GM20431 (cell line): ENCODE data around the gene CTSW.
"Not testable (repeated sequence)": the region's sequence is repeated elsewhere in the genome, so short reads cannot be mapped to it uniquely, and the experiment has no call there.

Experiments
- in situ Hi-C: fragments of 300-500 bp; cut with MseI, MboI; formaldehyde crosslinking; loops from one replicate; pipeline ENCODE4 v1.15.0; 2020; ENCODE audit warnings: low sequenced_read_pairs; ENCODE audit not compliant: unreplicated experiment

CTSW gene, protein sequence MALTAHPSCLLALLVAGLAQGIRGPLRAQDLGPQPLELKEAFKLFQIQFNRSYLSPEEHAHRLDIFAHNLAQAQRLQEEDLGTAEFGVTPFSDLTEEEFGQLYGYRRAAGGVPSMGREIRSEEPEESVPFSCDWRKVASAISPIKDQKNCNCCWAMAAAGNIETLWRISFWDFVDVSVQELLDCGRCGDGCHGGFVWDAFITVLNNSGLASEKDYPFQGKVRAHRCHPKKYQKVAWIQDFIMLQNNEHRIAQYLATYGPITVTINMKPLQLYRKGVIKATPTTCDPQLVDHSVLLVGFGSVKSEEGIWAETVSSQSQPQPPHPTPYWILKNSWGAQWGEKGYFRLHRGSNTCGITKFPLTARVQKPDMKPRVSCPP

DNA sequence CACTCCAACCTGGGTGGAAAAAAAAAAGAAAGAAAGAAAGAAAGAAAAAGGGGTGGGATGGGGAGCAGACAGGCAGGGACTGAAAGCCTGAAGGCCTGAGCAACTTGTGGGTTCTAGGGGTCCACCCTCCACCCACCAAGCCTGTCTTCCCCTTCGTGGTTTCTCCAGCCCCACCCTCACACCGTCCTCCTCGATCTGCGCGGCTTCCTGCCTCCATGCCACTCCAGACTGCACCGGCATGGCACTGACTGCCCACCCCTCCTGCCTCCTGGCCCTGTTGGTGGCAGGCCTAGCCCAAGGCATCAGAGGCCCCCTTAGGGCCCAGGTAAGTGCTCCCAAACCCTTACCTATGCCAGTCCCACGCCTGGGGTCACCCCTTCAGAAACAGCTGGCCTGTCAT lies at the start of gene CTSW:
TSS of gene CTSW (plus strand) at position 221 of the 400 bp plus-strand sequence. CDS start at position 239, 18 bp downstream.
- in situ Hi-C loops: loop anchor here (5.0 kb wide), 1 partner anchor 108 kb away; no protein-coding TSS in a partner anchor

DNA sequence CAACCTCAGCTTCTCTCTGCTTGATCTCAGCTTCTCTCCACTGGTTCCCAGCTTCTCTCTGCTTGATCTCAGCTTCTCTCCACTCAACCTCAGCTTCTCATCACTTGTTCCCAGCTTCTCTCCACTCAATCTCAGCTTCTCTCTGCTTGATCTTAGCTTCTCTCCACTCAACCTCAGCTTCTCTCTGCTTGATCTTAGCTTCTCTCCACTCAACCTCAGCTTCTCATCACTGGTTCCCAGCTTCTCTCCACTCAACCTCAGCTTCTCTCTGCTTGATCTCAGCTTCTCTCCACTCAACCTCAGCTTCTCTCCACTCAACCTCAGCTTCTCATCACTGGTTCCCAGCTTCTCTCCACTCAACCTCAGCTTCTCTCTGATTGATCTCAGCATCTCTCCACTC lies 47.4 kb upstream of the CTSW start:
- in situ Hi-C loops: not testable (repeated sequence)

DNA sequence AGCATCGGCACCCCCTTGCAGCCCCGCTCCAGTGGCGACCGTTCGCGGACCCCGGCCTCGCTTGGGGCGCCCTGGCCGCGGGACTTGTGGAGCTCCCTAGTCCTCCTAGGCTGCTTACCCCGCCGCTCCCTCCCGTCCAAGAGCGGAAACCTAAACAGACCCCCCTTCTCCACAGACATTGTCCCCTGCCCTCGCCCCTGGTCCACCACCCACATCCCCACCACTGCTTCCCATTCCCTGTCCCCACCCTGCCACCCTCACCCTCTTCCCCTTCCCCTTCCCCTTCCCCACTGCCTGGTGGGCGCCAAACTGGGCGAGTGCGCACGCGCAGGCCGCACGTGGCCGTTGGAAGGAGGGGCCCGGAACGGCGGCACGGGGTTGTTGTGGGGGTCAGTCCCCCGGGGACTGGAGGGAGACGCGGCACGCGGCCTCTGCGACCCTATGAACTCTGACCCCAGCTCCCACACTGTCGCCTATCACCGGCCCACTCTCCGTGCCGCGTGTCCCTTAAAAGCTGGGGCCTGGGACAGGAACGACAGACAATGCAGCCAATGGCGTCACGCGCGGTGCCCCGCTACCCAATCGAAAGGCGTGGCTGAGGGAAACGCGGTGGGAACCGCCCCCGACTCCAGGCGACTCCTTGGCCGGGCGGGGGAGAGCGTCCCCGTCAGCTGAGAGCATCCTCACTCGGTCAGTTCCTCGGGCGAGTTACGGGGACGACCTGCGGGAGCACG lies 46.2 kb upstream of the CTSW start, which contains the start of gene SNX32:
TSS of gene SNX32 (plus strand) at position 667 of the 734 bp plus-strand sequence. CDS start 103 bp downstream, outside the sequence.
- in situ Hi-C loops: no loop called here

DNA sequence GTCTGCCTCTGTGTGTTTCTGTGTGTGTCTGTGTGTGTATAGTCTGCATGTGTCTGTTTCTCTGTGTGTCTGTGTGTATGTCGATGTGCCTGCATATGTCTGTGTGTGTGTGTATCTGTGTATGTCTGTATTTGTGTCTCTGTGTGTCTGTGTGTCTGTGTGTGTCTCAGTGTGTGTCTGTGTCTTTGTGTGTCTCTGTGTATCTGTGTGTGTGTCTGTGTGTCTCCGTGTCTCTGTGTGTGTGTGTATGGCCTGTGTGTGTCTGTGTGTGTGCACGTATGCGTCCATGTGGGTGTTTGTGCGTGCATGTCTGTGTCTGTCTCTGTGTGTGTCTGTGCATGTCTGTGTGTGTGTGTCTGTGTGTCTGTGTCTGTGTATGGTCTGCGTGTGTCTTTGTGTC lies 45.4 kb upstream of the CTSW start:
- in situ Hi-C loops: no loop called here

DNA sequence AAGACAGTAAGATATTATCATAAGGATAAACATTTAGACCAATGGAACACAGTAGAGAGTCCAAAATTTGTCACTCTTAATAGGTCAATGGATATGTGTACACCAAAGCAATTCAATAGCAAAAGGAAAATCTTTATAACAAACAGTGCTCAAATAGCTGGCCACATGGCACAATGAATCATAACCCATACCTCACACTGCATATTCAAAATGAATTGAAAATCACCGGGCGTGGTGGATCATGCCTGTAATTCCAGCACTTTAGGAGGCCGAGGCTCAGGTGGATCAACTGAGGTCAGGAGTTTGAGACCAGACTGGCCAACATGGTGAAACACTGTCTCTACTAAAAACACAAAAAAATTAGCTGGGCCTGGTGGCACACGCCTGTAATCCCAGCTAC lies 37.5 kb upstream of the CTSW start:
- in situ Hi-C loops: no loop called here

DNA sequence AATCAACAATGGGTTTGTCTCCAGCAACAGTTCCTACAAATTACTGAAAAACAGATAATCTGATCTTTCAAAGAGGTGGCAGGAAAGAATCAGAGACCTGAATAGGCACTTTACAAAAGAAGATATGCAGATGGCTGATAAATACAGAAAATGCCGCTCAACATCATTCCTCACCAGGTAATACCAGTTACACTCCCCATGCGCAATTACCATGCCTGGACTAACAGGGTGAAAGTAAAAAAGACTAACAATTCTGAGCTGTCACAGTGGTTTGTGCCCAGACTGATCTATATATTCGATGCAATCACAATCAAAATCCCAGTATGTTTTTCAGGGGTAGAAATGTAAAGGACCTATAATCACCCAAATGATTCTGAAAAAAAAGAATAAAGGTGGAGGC lies 35.8 kb upstream of the CTSW start:
- in situ Hi-C loops: no loop called here

DNA sequence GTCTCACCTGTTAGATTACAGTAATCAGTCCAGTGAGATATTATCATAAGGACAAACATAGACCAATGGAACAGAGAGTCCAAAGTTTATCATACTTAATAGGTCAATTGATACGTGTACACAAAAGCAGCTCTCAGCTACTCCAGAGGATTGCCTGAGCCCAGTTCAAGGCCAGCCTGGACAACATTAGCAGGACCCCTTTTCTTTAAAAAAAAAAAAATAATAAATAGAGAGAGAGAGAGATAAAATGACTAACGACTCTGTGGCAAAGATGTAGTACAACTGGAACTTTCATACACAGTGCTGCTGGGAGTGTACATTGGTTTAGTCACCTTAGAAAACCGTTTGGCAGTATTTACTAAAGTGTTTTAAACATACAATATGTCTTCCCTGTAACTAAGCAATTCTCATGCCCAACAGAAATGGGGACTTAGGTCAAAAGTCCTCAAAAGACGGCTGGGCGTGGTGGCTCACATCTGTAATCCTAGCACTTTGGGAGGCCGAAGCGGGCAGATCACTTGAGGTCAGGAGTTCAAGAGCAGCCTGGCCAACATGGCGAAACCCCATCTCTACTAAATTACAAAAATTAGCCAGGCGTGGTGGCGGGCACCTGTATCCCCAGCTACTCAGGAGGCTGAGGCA lies 35.3 kb upstream of the CTSW start:
- in situ Hi-C loops: no loop called here

DNA sequence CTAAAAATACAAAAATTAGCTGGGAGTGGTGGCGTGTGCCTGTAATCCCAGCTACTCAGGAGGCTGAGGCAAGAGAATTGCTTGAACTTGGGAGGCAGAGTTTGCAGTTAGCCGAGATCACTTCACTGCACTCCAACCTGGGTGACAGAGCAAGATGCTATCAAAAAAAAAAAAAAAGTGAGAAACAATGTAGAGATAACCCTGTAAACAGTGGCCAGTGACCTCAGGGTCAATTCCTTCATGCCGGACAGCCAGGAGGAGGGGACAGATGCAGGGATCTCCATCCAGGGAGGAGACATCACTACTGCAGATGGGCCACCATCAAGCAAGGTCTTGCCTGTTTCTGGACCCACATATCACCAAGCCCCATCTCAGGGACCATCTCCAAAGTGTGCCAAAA lies 31.9 kb upstream of the CTSW start:
- in situ Hi-C loops: no loop called here

DNA sequence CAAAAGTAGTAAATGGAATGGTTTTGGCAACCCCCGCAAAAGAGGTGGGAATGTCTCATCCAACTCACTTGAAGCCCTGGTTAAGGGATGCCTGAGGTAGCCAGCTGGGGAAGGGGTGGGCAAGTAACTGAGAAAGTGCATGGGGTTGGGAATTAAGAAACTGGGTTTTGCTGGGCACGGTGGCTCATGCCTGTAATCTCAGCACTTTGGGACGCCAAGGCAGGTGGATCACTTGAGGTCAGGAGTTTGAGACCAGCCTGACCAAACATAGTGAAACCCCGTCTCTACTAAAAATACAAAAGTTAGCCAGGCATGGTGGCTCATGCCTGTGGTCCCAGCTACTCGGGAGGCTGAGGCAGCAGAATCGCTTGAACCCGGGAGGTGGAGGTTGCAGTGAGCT lies 30.9 kb upstream of the CTSW start:
- in situ Hi-C loops: not testable (repeated sequence)

DNA sequence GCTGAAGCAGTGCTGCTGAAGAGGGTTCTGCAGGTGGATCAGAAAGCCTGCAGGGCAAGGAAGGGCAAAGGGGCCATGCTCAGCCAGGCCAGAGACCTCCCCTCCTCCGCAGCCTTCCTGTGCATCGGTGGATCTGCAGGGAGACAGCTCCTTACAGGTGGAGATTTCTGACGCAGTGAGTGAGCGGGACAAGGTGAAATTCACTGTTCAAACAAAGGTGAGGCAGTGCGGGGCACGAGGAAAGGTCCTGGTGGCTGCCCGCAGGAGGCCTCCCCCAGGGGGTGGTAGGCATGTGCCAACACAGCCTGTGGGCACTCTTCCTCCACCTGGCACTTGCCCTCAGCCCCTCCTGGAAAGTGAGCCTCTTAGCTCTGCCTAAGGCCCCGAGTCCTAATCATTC lies 30.3 kb upstream of the CTSW start:
- in situ Hi-C loops: no loop called here

DNA sequence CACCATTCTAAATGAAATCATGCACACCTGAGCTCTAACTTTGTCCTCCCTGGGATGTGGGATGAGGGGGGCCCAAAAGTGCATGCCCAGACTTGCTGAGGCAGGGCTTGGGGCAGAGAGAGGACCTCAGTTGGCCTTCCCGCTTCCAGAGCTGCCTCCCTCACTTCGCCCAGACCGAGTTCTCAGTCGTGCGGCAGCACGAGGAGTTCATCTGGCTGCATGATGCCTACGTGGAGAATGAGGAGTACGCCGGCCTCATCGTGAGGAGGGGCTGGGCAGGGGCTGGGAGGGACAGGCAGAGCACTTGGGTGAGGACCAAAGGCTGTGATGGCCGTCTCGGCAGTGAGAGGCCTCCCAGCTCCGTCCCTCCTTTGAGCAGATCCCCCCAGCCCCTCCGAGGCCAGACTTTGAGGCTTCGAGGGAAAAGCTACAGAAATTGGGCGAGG lies 29.8 kb upstream of the CTSW start:
- in situ Hi-C loops: no loop called here

DNA sequence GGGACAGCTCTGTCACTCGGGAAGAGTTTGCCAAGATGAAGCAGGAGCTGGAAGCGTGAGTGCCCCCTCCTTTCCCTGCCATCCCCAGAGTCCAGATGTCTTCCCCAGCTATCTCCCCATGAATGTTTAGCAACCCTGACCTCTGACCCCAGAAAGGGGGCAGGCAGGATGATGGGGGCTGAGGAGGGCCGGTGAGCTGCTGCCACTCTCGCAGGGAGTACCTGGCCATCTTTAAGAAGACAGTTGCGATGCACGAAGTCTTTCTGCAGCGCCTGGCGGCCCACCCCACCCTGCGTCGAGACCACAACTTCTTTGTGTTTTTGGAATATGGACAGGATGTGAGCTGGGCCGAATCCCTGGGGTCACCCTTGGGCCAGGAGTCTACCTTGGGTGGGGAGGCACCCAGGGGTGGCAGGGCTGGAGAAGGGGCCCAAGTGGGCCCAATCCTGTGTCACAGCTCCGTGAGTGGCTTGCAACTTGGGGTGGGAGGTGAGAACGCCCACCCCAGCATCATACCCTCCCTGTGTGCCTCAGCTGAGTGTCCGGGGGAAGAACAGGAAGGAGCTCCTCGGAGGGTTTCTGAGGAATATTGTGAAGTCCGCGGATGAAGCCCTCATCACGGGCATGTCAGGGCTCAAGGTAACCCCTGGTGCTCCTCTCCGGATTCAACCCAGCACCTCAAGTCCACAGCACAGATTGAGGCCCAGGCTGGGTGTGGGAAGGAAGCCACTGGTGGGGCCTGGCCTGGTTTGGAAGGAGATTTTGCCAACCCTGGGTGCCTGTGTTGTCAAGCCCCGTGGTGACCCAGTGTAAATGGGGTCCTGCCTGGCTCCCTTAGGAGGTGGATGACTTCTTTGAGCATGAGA lies 29.2 kb upstream of the CTSW start:
- in situ Hi-C loops: no loop called here

DNA sequence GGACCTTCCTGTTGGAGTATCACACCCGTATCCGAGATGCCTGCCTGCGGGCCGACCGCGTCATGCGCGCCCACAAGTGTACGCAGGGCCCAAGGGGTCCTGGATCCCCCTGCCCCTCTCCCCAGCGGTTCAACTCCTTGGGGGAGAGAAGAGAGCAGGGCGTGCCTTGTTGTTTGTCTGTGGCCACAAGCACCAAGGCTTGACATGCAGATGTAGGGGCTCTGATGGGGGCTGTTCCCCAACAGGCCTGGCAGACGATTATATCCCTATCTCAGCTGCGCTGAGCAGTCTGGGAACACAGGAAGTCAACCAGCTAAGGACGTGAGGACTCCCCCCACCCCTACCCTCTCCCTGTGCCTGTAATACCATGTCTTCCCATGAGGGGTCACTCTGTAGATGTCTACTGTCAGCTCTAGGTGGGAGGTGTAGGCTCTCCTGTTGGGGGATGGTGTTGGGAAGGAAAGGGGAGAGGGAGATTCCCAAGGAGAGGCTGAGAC lies 28.5 kb upstream of the CTSW start:
- in situ Hi-C loops: no loop called here

DNA sequence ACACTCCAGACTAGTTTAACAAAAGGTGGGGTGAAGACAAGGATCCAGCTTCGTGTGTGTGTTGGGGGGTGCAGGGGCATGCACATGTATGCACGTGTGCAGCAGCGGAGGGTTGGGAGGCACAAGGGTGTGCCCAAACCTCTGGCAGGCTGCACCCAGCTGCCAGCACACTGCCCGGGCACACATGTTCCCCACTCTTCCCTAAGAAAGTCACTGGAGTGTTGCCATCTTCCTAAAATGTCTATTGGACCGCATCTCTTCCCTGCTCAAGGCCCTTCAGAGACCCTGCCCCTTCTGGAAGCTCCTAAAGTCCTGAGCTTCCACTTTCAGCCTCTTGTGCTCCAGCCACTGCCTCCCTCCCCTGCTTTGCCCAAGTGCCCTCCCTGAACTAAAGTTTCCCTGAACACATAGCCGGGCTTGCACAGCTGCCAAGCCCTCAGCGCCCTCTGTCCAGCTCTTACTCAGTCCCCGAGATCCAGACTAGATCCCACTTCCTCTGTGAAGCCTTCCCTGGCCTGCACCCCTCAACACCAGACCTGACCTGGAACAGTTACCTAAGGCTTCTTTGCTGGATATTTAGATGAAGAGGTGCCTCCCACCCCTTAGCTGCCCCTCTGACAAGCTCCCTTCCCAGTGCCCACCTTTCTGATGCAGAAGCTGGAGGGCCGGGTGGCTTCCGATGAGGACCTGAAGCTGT lies 27.7 kb upstream of the CTSW start:
- in situ Hi-C loops: no loop called here

DNA sequence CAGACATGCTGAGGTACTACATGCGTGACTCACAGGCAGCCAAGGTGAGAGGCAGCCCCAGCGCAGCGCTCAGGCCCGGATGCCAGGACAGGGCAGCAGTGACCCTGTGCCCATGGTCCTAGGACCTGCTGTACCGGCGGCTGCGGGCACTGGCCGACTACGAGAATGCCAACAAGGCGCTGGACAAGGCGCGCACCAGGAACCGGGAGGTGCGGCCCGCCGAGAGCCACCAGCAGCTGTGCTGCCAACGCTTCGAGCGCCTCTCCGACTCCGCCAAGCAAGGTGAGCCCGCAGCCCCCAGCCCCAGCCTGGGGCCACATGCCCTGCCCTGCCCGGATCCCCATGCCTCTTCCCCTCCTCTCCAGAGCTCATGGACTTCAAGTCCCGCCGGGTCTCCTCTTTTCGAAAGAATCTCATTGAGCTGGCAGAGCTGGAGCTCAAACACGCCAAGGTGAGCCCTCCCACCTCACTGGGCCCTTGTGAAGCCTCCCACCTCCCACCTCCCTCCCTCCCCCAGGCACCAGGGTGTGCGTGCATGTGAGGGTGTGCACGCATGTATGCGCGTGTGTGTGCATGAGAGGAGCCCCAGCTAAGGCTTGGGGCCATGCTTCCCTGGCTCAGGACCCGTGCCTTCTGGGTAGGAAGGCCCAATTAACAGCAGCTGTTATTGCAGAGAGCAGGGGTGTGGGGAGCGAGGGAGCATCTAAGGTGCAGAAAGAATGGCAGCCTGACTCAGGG lies 27.0 kb upstream of the CTSW start:
- in situ Hi-C loops: no loop called here

DNA sequence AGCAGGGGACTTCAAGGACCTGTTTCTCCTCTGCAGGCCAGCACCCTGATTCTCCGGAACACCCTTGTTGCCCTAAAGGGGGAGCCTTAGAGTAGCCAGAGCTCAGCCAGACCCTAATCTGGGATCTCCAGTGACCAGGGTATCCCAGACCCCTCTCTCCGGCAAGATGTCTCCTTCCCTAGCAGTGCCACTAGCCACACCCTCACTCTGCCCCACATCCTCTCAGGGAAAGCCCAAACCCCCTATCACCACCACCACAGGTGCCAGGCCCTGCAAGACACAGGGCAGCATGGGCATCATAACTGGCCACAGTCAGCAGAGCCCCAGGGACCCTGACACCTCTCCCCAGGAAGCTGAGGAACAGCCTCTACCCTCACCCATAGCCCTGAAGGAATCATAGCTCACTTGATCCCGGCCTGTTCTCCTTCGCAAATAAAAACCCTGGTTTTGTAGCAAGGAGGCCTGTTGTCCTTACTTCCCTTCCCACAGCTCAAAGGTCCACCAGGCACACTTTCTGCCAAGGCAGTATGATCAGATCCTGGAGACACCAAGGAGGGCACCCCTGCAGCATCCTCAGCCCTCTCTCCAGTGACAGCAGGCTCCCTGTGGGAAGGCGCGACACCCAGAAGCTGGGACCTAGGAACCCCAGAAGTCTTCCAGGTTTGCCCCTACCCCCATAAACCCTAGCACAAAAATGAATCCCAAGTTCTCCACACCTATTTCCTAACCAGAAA lies 26.2 kb upstream of the CTSW start:
- in situ Hi-C loops: no loop called here

DNA sequence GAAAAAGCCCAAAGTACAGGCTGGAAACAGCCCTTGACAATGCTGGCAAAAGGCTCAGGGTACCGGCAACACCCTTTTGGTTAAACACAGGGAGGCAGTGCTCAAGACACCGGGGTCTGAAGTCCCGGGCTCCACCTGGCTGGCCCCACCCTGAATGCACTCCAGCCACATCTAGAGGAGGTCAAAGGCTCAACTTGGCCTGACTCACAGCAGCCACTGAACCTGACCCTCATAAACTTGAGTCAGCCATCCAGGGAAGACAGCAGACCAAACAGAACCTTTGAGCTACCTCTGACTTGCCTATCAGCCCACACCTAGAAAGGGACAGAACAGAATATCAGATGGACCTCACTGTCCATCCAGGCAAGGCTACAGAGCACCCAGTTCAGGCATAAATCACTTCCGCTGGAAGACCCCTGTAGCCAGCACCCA lies 25.5 kb upstream of the CTSW start:
- in situ Hi-C loops: no loop called here
